GM21717 (cell line): ENCODE data around the gene LARGE1.
"Not testable (repeated sequence)": the region's sequence is repeated elsewhere in the genome, so short reads cannot be mapped to it uniquely, and the experiment has no call there.

ENCODE experiments used
- ATAC-seq: cut with Tn5 transposase; IDR thresholded peaks from one replicate; pipeline ENCODE4 v1.9.1; 2021; ENCODE audit warnings: mild to moderate bottlenecking, moderate library complexity; ENCODE audit not compliant: unreplicated experiment

The LARGE1 gene

GRCh38 chr22:33504941-33505625 is 415.2 kb downstream of the LARGE1 start:
- no peak for ATAC-seq

- no peak for ATAC-seq
Observed at GRCh38 chr22:33496112-33496511, 424.2 kb downstream of the LARGE1 start.

- no peak for ATAC-seq
Observed at GRCh38 chr22:33493476-33494205, 426.6 kb downstream of the LARGE1 start.

GRCh38 chr22:33492210-33492651 is 428.0 kb downstream of the LARGE1 start:
- ATAC-seq = no peak

- no peak for ATAC-seq
Observed at GRCh38 chr22:33487041-33487716, 433.1 kb downstream of the LARGE1 start.

- no peak for ATAC-seq
Observed at GRCh38 chr22:33481550-33481949, 438.7 kb downstream of the LARGE1 start.

GRCh38 chr22:33477120-33478111 is 442.9 kb downstream of the LARGE1 start:
- no peak for ATAC-seq

GRCh38 chr22:33476716-33477115 is 443.6 kb downstream of the LARGE1 start:
- ATAC-seq = no peak

GRCh38 chr22:33476206-33476605 is 444.1 kb downstream of the LARGE1 start:
- no peak for ATAC-seq

- no peak for ATAC-seq
Observed at GRCh38 chr22:33474587-33474986, 445.7 kb downstream of the LARGE1 start.

- peak; percentile 62 for ATAC-seq
Observed at GRCh38 chr22:33472462-33473344, 447.6 kb downstream of the LARGE1 start.

- no peak for ATAC-seq
Observed at GRCh38 chr22:33470456-33470855, 449.8 kb downstream of the LARGE1 start.

GRCh38 chr22:33467620-33468095 is 452.6 kb downstream of the LARGE1 start:
- ATAC-seq = no peak

- ATAC-seq = no peak
Observed at GRCh38 chr22:33467080-33467479, 453.2 kb downstream of the LARGE1 start.

- no peak for ATAC-seq
Observed at GRCh38 chr22:33465554-33465953, 454.7 kb downstream of the LARGE1 start.

- ATAC-seq = no peak
Observed at GRCh38 chr22:33464698-33465097, 455.6 kb downstream of the LARGE1 start.

- ATAC-seq = no peak
Observed at GRCh38 chr22:33461698-33462434, 458.4 kb downstream of the LARGE1 start.

- not testable (repeated sequence) for ATAC-seq
Observed at GRCh38 chr22:33461245-33461644, 459.0 kb downstream of the LARGE1 start.

- no peak for ATAC-seq
Observed at GRCh38 chr22:33459137-33459536, 461.1 kb downstream of the LARGE1 start.
